ENCODE data around the gene NEK10.
"Not testable (repeated sequence)": the region's sequence is repeated elsewhere in the genome, so short reads cannot be mapped to it uniquely, and the experiment has no call there.

The NEK10 gene, protein sequence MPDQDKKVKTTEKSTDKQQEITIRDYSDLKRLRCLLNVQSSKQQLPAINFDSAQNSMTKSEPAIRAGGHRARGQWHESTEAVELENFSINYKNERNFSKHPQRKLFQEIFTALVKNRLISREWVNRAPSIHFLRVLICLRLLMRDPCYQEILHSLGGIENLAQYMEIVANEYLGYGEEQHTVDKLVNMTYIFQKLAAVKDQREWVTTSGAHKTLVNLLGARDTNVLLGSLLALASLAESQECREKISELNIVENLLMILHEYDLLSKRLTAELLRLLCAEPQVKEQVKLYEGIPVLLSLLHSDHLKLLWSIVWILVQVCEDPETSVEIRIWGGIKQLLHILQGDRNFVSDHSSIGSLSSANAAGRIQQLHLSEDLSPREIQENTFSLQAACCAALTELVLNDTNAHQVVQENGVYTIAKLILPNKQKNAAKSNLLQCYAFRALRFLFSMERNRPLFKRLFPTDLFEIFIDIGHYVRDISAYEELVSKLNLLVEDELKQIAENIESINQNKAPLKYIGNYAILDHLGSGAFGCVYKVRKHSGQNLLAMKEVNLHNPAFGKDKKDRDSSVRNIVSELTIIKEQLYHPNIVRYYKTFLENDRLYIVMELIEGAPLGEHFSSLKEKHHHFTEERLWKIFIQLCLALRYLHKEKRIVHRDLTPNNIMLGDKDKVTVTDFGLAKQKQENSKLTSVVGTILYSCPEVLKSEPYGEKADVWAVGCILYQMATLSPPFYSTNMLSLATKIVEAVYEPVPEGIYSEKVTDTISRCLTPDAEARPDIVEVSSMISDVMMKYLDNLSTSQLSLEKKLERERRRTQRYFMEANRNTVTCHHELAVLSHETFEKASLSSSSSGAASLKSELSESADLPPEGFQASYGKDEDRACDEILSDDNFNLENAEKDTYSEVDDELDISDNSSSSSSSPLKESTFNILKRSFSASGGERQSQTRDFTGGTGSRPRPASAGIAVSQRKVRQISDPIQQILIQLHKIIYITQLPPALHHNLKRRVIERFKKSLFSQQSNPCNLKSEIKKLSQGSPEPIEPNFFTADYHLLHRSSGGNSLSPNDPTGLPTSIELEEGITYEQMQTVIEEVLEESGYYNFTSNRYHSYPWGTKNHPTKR

DNA sequence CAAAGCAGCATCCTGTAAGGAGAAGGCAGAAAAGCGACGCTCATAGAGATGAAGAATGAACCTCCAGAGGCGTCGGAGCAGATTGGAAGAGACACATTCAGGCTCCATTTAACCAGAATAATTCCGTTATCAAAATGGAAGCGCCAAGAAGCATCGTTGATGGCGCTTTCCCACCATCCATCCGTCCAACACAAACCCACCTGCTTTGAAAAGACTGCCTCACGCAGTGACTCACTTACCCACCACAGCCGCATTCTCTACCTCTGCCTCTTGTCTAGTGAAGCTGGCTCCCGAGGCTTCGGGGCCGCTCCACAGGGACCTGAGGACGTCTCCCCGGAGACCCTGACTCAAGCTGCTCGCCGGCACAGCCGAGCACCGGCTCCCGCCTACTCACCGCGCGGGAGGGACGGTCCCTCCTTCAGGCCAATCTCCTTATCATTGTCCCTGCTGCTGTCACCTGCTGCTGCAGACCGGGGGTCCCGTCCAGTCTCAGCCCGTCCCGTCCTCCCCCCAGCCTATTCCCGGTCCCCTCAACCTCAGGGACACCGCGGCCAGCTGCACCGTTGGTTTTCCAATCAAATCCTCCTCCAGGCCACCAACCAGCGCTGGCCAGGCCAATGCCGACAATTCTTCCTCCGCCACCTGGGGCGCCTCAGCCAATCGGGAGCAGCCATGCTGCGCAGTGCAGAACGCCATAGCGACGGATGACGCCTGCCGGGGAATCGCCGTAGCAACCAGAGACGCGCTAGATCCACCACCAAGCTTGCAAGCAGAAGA, at the start of gene NEK10:
Gene NEK10, minus strand, starts transcription at position 553 of the 777 bp plus-strand sequence. CDS start 16,501 bp downstream, outside the sequence.
- peak; percentile 93 for DNase-seq (ENCODE audit: low spot score)

DNA sequence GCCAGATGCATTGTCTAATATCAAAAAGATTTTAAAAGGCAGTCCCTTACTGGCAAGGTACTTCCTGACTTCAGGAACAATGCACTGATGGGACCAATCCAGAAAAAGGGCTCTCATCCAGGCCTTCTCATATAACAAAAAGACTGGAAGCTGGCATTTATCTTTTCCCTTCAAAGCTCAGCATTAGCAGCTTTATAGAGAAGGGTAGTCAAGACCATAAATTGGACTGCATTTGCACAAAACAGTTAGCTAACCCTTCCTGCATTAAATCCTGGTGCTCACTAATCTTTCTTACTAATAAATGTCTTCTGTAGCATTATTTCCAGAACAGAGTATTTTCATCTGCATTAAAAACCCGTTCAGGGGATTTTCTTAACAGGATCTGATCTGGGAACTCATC, 46.0 kb upstream of the NEK10 start:
- no peak for DNase-seq (ENCODE audit: low spot score)

DNA sequence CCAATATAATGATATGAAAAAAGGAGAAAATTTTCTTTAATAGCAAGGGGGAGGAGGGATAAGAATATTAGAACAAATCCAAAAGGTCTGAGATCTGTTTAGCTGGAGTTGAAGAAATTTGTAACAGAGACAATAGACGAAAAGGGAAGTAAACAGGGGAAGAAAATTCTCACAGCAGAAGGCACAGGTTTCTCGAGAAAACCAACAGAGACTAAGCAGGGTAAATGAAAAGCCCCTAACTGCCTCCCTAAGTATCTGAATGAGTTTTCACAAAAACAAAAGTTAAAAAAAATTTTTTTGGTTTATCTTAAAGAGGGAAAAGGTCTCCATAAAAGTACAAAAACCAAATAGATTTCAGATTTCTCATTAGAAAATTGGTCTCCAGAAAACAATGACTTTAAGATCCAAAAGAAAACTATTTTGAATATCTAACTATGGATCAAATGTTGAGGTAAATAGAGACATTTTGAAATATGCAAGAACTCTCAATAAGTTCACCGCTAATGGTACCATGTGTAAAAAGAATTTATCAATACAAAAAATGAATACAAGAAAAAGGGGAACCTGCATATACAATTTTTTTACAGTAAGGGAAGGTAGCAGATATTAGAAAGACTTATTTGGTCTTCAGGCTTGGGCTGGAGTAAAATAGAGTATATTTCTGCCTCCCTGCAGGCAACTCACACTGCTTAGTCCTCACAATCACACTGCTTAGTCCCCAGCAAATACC, 23.9 kb upstream of the NEK10 start:
- DNase-seq (ENCODE audit: low spot score) = no peak

DNA sequence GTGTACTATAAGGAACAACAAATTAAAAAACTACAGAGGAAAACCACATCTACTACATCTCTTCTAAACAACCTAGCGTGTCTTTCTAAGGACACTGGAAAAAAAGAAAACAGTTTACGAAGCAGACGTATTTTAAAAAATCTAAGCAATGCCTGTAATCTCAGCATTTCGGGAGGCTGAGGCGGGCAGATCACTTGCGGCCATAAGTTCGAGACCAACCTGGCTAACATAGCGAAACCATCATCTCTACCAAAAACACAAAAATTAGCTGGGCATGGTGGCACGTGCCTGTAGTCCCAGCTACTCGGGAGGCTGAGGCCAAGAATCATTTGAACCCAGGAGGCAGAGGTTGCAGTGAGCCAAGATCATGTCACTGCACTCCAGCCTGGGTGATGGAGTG, 23.2 kb upstream of the NEK10 start:
- not testable (repeated sequence) for DNase-seq (ENCODE audit: low spot score)

GRCh38 chr3:27391796-27392195, 22.6 kb upstream of the NEK10 start:
- DNase-seq (ENCODE audit: low spot score) = no peak

GRCh38 chr3:27387625-27388024, 18.4 kb upstream of the NEK10 start:
- DNase-seq (ENCODE audit: low spot score) = no peak

GRCh38 chr3:27385504-27385903, 16.3 kb upstream of the NEK10 start:
- no peak for DNase-seq (ENCODE audit: low spot score)

- no peak for DNase-seq (ENCODE audit: low spot score)
Measured at GRCh38 chr3:27384191-27384590, 15.0 kb upstream of the NEK10 start.

- DNase-seq (ENCODE audit: low spot score) = no peak
Measured at GRCh38 chr3:27380433-27381357, 11.5 kb upstream of the NEK10 start.

DNA sequence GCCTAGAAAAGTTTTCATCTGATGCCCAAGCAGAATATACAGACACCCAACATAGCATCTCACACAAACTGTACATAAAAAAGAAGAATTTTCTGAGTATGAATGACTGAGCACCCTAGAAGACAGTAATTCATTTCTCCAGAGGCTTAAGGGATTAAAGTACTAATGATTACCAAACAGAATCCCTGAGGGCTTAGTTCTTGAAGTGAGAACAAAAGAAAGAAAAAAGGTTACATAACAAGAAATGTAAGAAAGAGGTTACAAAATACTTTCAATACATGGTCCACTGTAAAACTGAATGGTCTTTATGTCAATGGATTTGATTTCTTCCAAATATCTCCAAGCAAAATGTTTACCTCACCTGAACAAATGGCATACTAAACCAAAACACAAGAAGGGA, 9.1 kb upstream of the NEK10 start:
- DNase-seq (ENCODE audit: low spot score) = no peak

GRCh38 chr3:27376109-27376772, 7.1 kb upstream of the NEK10 start:
- no peak for DNase-seq (ENCODE audit: low spot score)

DNA sequence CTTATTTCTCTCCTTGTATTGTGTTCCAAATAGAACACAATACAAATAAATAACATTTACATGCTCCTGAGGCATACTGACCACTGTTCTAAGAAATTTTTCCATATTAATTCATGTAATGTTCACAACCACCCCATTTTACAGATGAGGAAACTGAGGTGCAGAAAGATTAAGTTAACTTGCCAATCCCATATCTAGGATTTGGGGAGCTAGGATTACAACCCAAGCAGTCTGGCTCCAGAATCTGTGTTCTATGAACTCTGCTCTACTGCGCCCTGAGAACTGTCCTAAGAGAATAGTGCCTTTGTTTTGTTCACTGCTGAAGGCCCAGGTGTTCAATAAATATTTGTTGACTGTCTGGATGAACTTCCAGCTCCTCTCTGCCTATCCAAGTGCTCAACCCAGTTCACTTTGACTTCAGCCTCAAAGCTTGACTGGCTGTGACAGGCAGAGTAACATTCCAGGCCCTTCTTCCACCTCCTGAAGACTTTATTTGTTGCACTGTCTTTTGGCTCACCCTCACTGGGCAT, 3.1 kb downstream of the NEK10 start:
- DNase-seq (ENCODE audit: low spot score) = no peak

DNA sequence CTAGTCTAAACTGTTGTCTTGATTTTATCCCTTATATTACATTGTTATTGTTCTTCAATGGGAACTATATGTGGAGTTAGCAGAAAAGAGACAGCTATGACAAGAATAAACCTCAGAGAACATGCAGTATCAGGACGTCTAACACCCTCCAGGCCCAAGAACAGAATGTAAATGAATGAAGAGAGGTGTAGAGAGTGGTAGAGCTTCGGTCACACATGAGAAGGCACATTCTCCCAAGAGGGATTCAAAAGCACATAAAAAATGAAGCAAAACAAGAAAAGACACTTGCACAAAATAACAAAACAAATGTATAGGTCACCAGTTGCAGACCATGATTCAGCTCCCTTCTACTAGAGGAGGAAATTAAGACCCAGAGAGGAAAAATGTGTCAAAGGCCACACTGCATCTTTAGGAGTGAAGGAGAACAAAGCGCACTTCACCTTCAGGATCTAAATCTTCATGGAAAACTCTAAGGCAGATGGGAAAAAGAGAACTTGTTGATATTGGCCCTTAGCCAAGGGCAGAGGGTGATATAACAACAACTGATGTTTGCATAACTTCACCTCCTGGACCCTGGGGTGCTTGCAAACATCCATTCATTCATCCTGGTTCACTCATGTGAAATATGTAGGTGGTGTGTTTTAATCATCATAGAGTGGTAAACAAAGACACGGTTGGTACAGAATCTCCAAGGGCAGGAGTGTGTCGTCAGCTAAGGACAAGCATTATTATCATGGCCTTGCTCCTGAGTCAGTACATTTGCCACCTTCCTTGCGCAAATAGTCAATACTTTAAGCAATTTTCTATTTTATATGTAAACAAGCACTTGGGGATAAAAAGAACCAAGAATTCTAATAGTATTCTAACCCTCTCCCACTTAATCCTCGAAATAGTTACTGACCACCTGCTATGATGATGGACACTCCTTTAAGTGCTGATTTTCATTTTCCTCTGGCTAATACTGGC, 8.8 kb downstream of the NEK10 start:
- DNase-seq (ENCODE audit: low spot score) = no peak

DNA sequence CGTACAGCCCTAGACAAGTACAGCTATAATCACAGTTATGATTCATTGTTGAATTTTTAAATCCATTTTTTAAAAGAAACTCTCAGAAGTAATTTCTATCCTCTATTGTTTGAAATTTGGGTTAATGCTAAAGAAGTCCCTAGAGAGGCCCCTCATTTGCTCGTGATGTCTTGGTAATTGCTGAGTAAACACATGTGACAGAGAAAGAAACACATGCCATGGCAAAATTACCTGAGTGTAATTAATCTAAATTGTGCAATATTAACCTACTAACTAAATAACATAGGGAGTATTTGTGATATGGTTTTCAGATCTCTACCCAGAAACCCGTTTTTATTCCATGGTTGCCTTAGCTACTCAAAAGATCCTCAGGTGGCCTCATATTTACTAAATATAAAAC, 10.8 kb downstream of the NEK10 start:
- no peak for DNase-seq (ENCODE audit: low spot score)

DNA sequence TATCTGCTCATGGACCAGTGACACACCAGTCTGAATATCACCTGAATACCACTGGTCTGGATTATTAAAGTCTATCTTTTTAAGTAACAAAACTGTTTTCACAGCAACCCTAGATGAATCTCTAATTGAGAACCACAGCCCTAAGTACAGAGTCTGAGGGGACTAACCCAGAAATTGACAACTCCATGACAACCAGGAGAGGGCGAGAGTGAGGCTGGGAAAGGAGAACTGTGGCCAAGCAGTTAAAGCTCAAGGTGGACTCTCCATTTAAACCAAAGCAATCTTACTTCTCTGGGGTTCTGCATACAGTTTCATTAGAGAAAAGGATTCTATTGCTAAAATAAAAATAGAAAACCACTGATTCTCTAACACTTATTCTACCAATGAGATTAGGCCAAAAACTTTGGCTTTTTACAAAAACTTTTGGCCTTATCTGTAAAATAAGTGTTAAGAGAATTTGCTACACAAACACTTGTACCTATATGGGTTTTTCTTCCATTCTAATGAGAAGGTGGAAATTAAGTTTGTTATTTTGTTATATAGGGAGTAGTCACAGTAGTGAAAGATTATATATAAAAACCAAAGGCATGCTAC, 11.4 kb downstream of the NEK10 start:
- DNase-seq (ENCODE audit: low spot score) = peak; percentile 60

DNA sequence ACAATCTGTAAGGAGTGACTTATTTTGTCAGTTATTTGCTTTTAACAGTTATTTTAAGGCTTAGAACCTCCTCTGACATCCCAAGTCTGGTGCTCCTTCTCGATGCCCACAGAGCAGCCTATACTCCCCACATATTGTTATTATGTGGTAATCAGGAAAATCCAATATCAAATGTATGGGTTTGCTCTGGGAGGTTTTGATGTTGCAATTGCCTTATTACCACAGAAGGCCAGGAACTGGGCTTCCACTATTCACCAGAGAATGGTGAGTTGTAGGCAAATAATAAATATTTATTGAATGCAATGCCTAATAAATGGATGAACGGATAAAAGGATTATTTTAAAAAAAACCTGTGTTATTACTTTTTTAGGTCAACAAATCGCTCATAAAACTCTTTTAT, 12.2 kb downstream of the NEK10 start:
- DNase-seq (ENCODE audit: low spot score) = no peak

DNA sequence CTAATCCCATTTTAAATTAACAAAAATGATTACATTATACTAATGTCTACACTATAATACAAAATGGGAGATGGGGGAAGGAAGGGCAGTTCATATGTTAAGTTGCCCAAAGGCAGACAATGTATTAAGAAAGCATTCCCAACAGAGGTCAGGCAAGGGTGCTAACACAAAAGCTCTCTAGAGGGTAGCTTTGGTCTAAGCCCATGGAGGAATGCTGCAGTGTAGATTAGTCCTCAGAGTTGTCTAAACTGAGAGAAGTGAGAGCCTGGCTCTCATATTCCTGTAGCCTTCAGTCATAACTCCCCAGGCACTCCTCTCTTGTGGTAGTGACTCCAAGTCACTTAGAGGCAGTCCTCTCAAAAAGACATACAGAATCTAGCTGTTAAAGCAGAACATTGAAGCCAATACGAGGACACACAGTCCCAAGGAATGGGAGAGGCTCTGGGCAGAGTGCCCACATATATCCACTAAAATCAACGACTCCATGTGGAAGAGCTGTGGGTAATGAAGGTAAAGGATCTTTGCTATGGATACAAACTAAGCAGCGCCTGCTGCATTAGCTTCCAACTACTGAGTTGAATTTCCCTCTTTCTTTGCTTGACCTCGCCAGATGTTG, 14.5 kb downstream of the NEK10 start:
- no peak for DNase-seq (ENCODE audit: low spot score)

All from Ammon's horn (tissue), 1 donor.